Fibroblast of lung (primary cell): Measurements from ENCODE around the gene SLC35E4. TPM values are rescaled to one million over a fixed set of nuclear protein-coding genes. Genes with fewer than 3 reads are reported as not detected.

Experiments used
- DNase-seq, 2 donors: peaks; one replicate each; pipeline versions ENCODE4 v3.0.0 to v3.0.0-alpha.2; 2010; ENCODE audit warnings: low read depth in 2 of 2
- H2AFZ ChIP-seq: 2 replicates; pipeline ENCODE4 v1.5.1; 2012; ENCODE audit warnings: low read length, control low read depth, inconsistent platforms
- H3K27ac ChIP-seq: 2 replicates; pipeline ENCODE4 v1.5.1; 2011; ENCODE audit warnings: low read length, control low read depth; ENCODE audit not compliant: insufficient read depth
- H3K27me3 ChIP-seq: 2 replicates; pipeline ENCODE4 v1.5.1; 2011; ENCODE audit warnings: mild to moderate bottlenecking, low read length; ENCODE audit not compliant: control insufficient read depth, insufficient read depth
- H3K36me3 ChIP-seq: 2 replicates; pipeline ENCODE4 v1.5.1; 2011; ENCODE audit warnings: low read length; ENCODE audit not compliant: control insufficient read depth, insufficient read depth
- H3K4me1 ChIP-seq: 2 replicates; pipeline ENCODE4 v1.5.1; 2011; ENCODE audit warnings: low read length; ENCODE audit not compliant: control insufficient read depth, insufficient read depth; ENCODE audit errors: extremely low read depth
- H3K4me2 ChIP-seq: 2 replicates; pipeline ENCODE4 v1.5.1; 2011; ENCODE audit warnings: low read length, control low read depth; ENCODE audit not compliant: insufficient read depth; ENCODE audit errors: extremely low read depth
- H3K4me3 ChIP-seq, 4 experiments: fragments of 200-600 bp in 1 of 4; sonication (generic) in 1 of 4; replicated peaks in 1 of 4; 2 replicates each; pipeline ENCODE4 v1.5.1; 2011 to 2016; ENCODE audit warnings: low read length in 4 of 4, low read depth in 3 of 4, mild to moderate bottlenecking in 3 of 4, control low read depth in 2 of 4, inconsistent platforms in 1 of 4, mixed read lengths in 1 of 4; ENCODE audit not compliant: insufficient read depth in 1 of 4; ENCODE audit errors: control extremely low read depth in 1 of 4
- H3K79me2 ChIP-seq: 2 replicates; pipeline ENCODE4 v1.5.1; 2012; ENCODE audit warnings: mild to moderate bottlenecking, low read length, inconsistent platforms; ENCODE audit not compliant: control insufficient read depth, insufficient read depth
- H3K9ac ChIP-seq: 2 replicates; pipeline ENCODE4 v1.5.1; 2011; ENCODE audit warnings: mild to moderate bottlenecking, low read length, control low read depth; ENCODE audit not compliant: insufficient read depth
- H3K9me3 ChIP-seq: 2 replicates; pipeline ENCODE4 v1.5.1; 2012; ENCODE audit warnings: low read depth, low read length; ENCODE audit not compliant: control insufficient read depth, insufficient read depth
- H4K20me1 ChIP-seq: 2 replicates; pipeline ENCODE4 v1.5.1; 2011; ENCODE audit warnings: low read length; ENCODE audit not compliant: control insufficient read depth, insufficient read depth; ENCODE audit errors: extremely low read depth
- CTCF ChIP-seq, 2 donors: IDR thresholded peaks in 1 of 2; conservative IDR thresholded peaks in 1 of 2; 1 replicate in 1 of 2; 2 replicates in 1 of 2; pipeline ENCODE4 v1.5.1; 2011 to 2012; ENCODE audit warnings: low read length in 2 of 2, control low read depth in 1 of 2, inconsistent platforms in 1 of 2, low read depth in 1 of 2, mild to moderate bottlenecking in 1 of 2
- EZH2 ChIP-seq: IDR thresholded peaks from 2 replicates; pipeline ENCODE4 v1.5.1; 2012; ENCODE audit warnings: low read length, control low read depth, mild to moderate bottlenecking; ENCODE audit errors: missing control alignments
- polyA plus RNA-seq, 2 donors: library from polyadenylated mRNA; depleted of rRNA in 1 of 2; stranded (reverse) in 1 of 2; unstranded in 1 of 2; fragments of >200 nt; gene quantifications; 2 replicates each; pipeline ENCODE4 v1.2.1, GENCODE V29; 2011 to 2012; ENCODE audit warnings: missing spikeins in 1 of 2
- total RNA-seq: library from RNA; depleted of rRNA; stranded (reverse); fragments of >200 nt; gene quantifications from 2 replicates; pipeline ENCODE4 v1.2.1, GENCODE V29; 2014

Gene SLC35E4
- total and polyA plus RNA-seq, 2 donors (not counting 1 experiment from before 2014, with no cell fraction given) = 2.0 to 10.1 TPM

GRCh38 chr22:30664798-30665197 lies 29.2 kb downstream of the SLC35E4 start:
- H3K79me2 ChIP-seq = no peaks in the 10 kb centered on the region
- no peak for TF ChIP-seq CTCF (conservative IDR thresholded peaks at IDR 0.05 in 1 of 2, IDR thresholded peaks at IDR 0.05 in 1 of 2; ENCODE audit: low read depth in 1 of 2, low read length in 2 of 2)
- no peak for TF ChIP-seq EZH2
- H3K36me3 ChIP-seq = peaks cover 2% of the 10 kb centered on the region
- no peak overlapping the region for H3K4me2 ChIP-seq
- no peak overlapping the region for H2AFZ ChIP-seq
- no peaks in the 10 kb centered on the region for H4K20me1 ChIP-seq
- no peak overlapping the region for H3K9ac ChIP-seq
- no peak overlapping the region for H3K27ac ChIP-seq
- H3K4me1 ChIP-seq = peaks cover 2% of the 10 kb centered on the region
- H3K4me3 ChIP-seq = no peak overlapping the region
- H3K9me3 ChIP-seq = no peaks in the 10 kb centered on the region
- no peaks in the 10 kb centered on the region for H3K27me3 ChIP-seq
- no peak for DNase-seq

DNA sequence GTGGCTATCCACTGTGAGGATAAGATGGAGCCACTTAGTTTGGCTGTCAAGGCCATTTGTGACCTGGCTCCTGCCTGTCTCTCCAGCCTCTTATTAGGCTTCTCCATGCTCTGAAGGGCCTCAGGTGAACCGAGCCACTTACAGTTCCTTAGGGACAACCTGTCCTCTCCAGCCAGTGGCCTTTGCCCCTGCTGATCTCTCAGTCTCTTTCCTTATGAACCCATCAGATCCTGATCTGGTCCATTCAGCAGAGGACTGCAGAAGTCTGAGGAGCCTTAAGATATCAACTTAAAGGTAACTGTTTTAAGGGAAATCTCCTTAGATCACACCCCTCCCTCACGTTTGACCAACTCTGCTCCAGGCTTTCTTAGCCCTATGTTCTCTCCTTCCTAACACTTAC lies 29.7 kb downstream of the SLC35E4 start:
- H2AFZ ChIP-seq = no peak overlapping the region
- no peak overlapping the region for H3K9ac ChIP-seq
- H3K9me3 ChIP-seq = no peaks in the 10 kb centered on the region
- H3K4me2 ChIP-seq = no peak overlapping the region
- H3K36me3 ChIP-seq = peaks cover 2% of the 10 kb centered on the region
- no peak overlapping the region for H3K27ac ChIP-seq
- no peaks in the 10 kb centered on the region for H4K20me1 ChIP-seq
- H3K4me1 ChIP-seq = peaks cover 2% of the 10 kb centered on the region
- no peak for DNase-seq
- H3K27me3 ChIP-seq = no peaks in the 10 kb centered on the region
- no peaks in the 10 kb centered on the region for H3K79me2 ChIP-seq
- no peak for TF ChIP-seq CTCF (conservative IDR thresholded peaks at IDR 0.05 in 1 of 2, IDR thresholded peaks at IDR 0.05 in 1 of 2; ENCODE audit: low read depth in 1 of 2, low read length in 2 of 2)
- TF ChIP-seq EZH2 = no peak
- no peak overlapping the region for H3K4me3 ChIP-seq

DNA sequence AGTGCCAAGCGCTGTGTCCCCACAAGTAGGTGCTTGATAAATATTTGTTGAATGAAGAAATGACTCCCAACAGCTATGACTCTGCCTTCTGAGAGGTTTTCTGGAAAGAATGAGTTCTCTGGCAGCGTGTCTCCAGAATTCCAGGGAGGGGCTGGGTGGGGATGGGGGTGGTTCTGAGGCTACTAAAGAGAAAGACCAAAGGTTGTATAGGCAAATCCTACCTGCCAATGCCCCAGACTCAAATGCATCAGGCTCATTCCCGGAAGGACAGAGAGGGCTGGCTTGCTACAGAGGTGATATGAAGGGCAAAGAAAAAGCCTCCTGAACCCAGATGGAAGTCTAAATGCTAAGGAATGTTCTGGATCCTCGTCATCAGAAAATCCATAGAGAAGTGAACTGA lies 30.2 kb downstream of the SLC35E4 start:
- Histone ChIP-seq H3K36me3 (peaks cover 2% of the 10 kb centered on the region), H3K4me2 (no peak overlapping the region), H2AFZ (no peak overlapping the region), H4K20me1 (no peaks in the 10 kb centered on the region), H3K4me1 (peaks cover 2% of the 10 kb centered on the region), H3K9me3 (no peaks in the 10 kb centered on the region), H3K79me2 (no peaks in the 10 kb centered on the region), H3K4me3 (no peak overlapping the region), H3K27me3 (no peaks in the 10 kb centered on the region), H3K9ac (no peak overlapping the region), H3K27ac (no peak overlapping the region)
- TF ChIP-seq EZH2 (no peak), CTCF (conservative IDR thresholded peaks at IDR 0.05 in 1 of 2, IDR thresholded peaks at IDR 0.05 in 1 of 2; ENCODE audit: low read depth in 1 of 2, low read length in 2 of 2) (no peak)
- peak in 1 of 2 donors; percentile 10 for DNase-seq
